ENCODE results near the gene THAP6. TPM values are rescaled to one million over a fixed set of nuclear protein-coding genes. Genes with fewer than 3 reads are reported as not detected.

THAP6 gene
- total RNA-seq, 6 experiments from 2014 or later = 6.8 to 11.5 (median 10.0) TPM

Other genes starting within 250 kb of the THAP6 start
- 10 to 100 TPM in 5 of 6 experiments, 1 to 10 TPM in 1; 8.6 to 19.3 (median 14.0) TPM for gene RCHY1, start 70 bp upstream of the THAP6 start, total RNA-seq
- not detected for gene ODAPH, start 41.6 kb downstream of the THAP6 start, total RNA-seq
- gene CDKL2, start 116.1 kb downstream of the THAP6 start, total RNA-seq = under 1 TPM in 1 of 6 experiments, not detected in 5; 0.05 TPM
- gene G3BP2, start 158.9 kb downstream of the THAP6 start, total RNA-seq = 10 to 100 TPM; 47.6 to 68.9 (median 64.5) TPM
- 10 to 100 TPM; 43.7 to 64.0 (median 49.4) TPM for gene USO1, start 210.1 kb downstream of the THAP6 start, total RNA-seq

Data from right lobe of liver (tissue), 5 donors.